Testis (tissue), 3 donors: ENCODE data around the gene RNF213. TPM values are rescaled to one million over a fixed set of nuclear protein-coding genes. Genes with fewer than 3 reads are reported as not detected.

Experiments used
- DNase-seq: peaks from one replicate; pipeline ENCODE4 v3.0.0-alpha.2; 2019
- H3K27ac ChIP-seq, 2 donors: fragments of 200-600 bp; sonication (generic); one replicate each; pipeline ENCODE4 v1.5.1; 2019
- H3K27me3 ChIP-seq: fragments of 200-600 bp; sonication (generic); one replicate; pipeline ENCODE4 v1.5.1; 2019
- H3K36me3 ChIP-seq: fragments of 200-600 bp; sonication (generic); one replicate; pipeline ENCODE4 v1.5.1; 2017; ENCODE audit warnings: low read depth; ENCODE audit errors: missing control alignments
- H3K4me1 ChIP-seq: fragments of 200-600 bp; sonication (generic); one replicate; pipeline ENCODE4 v1.5.1; 2019
- H3K4me3 ChIP-seq, 2 donors: fragments of 200-600 bp; sonication (generic); one replicate each; pipeline ENCODE4 v1.5.1; 2017 to 2019
- H3K9me3 ChIP-seq: fragments of 200-600 bp; sonication (generic); one replicate; pipeline ENCODE4 v1.5.1; 2017
- CTCF ChIP-seq, 3 experiments: fragments of 450-650 bp in 2 of 3; fragments of 200-600 bp in 1 of 3; sonication (generic) in 1 of 3; IDR thresholded peaks; one replicate each; pipeline ENCODE4 v1.5.1; 2016 to 2019; ENCODE audit warnings: antibody characterized with exemption in 3 of 3, mild to moderate bottlenecking in 2 of 3, moderate library complexity in 1 of 3
- POLR2A ChIP-seq: fragments of 450-650 bp; IDR thresholded peaks from one replicate; pipeline ENCODE4 v1.6.1; 2017; ENCODE audit warnings: antibody characterized with exemption, mild to moderate bottlenecking, moderate library complexity
- WGBS, 2 donors: methylation state at CpG; one replicate each; pipeline ENCODE4 v1.1.5; 2018; 5-methylcytosine and 5-hydroxymethylcytosine counted together
- intact Hi-C: fragments of 100-400 bp; cut with DNase I; formaldehyde crosslinking; loops from one replicate; pipeline ENCODE4 v1.15.1; 2023; ENCODE audit warnings: low total_unique reads
- polyA plus RNA-seq: library from polyadenylated mRNA; stranded (reverse); fragments of 350-450 nt; fragmentation: Illumina TruSeq; extraction: RNeasy Lipid Tissue Mini Kit (QIAGEN cat#74804); gene quantifications from one replicate; pipeline ENCODE4 v1.2.3, GENCODE V29; 2014; ENCODE audit warnings: low read depth, low replicate concordance; ENCODE audit not compliant: insufficient read depth
- total RNA-seq, 2 donors: library from RNA; depleted of rRNA; stranded (reverse); fragments of >200 nt; gene quantifications; one replicate each; pipeline ENCODE4 v1.2.3, GENCODE V29; 2016

The RNF213 gene
- total and polyA plus RNA-seq, 3 donors from 2014 or later: 25.3 to 68.9 (median 66.9) TPM

GRCh38 chr17:80359422-80360110 is 98.9 kb downstream of the RNF213 start:
- Histone ChIP-seq H3K4me1 (peaks cover 5% of the 10 kb centered on the region), H3K9me3 (no peaks in the 10 kb centered on the region), H3K27ac (no peak overlapping the region), H3K27me3 (no peaks in the 10 kb centered on the region), H3K36me3 (no peaks in the 10 kb centered on the region), H3K4me3 (no peak overlapping the region)
- TF ChIP-seq CTCF (IDR thresholded peaks at IDR 0.05) (no peak), POLR2A (no peak)
- no peak for DNase-seq
- intact Hi-C loops: no loop called here
- WGBS, 2 donors: 78 to 87% methylated on average over 8 of the region's 8 CpGs

GRCh38 chr17:80360396-80360795 is 99.7 kb downstream of the RNF213 start:
- Histone ChIP-seq H3K27me3 (no peaks in the 10 kb centered on the region), H3K9me3 (no peaks in the 10 kb centered on the region), H3K27ac (no peak overlapping the region), H3K4me3 (no peak overlapping the region), H3K4me1 (peaks cover 5% of the 10 kb centered on the region), H3K36me3 (no peaks in the 10 kb centered on the region)
- no peak for TF ChIP-seq CTCF (IDR thresholded peaks at IDR 0.05)
- no peak for TF ChIP-seq POLR2A
- no peak for DNase-seq
- WGBS, 2 donors: 95% methylated on average over 11 to 13 of the region's 13 CpGs
- intact Hi-C loops: no loop called here

GRCh38 chr17:80361495-80362220 is 101.0 kb downstream of the RNF213 start:
- no peak overlapping the region for H3K27ac ChIP-seq
- no peaks in the 10 kb centered on the region for H3K27me3 ChIP-seq
- H3K4me1 ChIP-seq: peaks cover 5% of the 10 kb centered on the region
- no peaks in the 10 kb centered on the region for H3K9me3 ChIP-seq
- intact Hi-C loops: no loop called here
- no peak for DNase-seq
- TF ChIP-seq CTCF (IDR thresholded peaks at IDR 0.05): no peak
- no peak for TF ChIP-seq POLR2A
- H3K36me3 ChIP-seq: no peaks in the 10 kb centered on the region
- WGBS, 2 donors: 90 to 95% methylated on average over 18 of the region's 18 CpGs
- H3K4me3 ChIP-seq: no peak overlapping the region

GRCh38 chr17:80362428-80363119 is 101.9 kb downstream of the RNF213 start:
- H3K27ac ChIP-seq: no peak overlapping the region

More at GRCh38 chr17:80362428-80363119, 101.9 kb downstream of the RNF213 start:
- TF ChIP-seq CTCF (IDR thresholded peaks at IDR 0.05): no peak
- TF ChIP-seq POLR2A: no peak
- Histone ChIP-seq H3K27me3 (no peaks in the 10 kb centered on the region), H3K9me3 (no peaks in the 10 kb centered on the region), H3K4me3 (no peak overlapping the region), H3K4me1 (peaks cover 5% of the 10 kb centered on the region), H3K36me3 (no peaks in the 10 kb centered on the region)
- intact Hi-C loops: no loop called here
- WGBS, 2 donors: 46 to 63% methylated on average over 18 of the region's 18 CpGs
- DNase-seq: peak; percentile 60
